IMR-90 (cell line): Measurements from ENCODE around the gene CYP19A1. TPM values are rescaled to one million over a fixed set of nuclear protein-coding genes. Genes with fewer than 3 reads are reported as not detected.

ENCODE experiments used
- ATAC-seq: fragments of 200-7000 bp; cut with Tn5 transposase; 2 replicates; pipeline ENCODE4 v1.9.1; 2020; ENCODE audit warnings: low read depth, mild to moderate bottlenecking, moderate library complexity
- BruUV-seq: library from RNA; stranded (reverse); fragments of 400-500 nt; replicated peaks from 2 replicates; lab custom pipeline; 2021; lab: Mats Ljungman, UMichigan
- CTCF ChIA-PET: fragments of 300-600 bp; formaldehyde crosslinking; extraction: SDS; loops from one replicate; lab custom pipeline; 2021; ENCODE audit warnings: antibody characterized with exemption; lab: Yijun Ruan, JAX
- POLR2A ChIA-PET: fragments of 300-600 bp; sonication (Branson Sonifier 250); formaldehyde crosslinking; loops from one replicate; lab custom pipeline; 2022; ENCODE audit warnings: antibody characterized with exemption; ENCODE audit not compliant: unreplicated experiment; lab: Charles Lee
- DNase-seq: peaks from one replicate; pipeline ENCODE4 v3.0.0; 2013
- H2AFZ ChIP-seq: replicated peaks from 2 replicates; pipeline ENCODE3; 2013; ENCODE audit warnings: low read length, mild to moderate bottlenecking; ENCODE audit not compliant: poor library complexity
- H2AK5ac ChIP-seq: 2 replicates; pipeline ENCODE4 v1.6.1; 2013; ENCODE audit warnings: low read depth, low read length, inconsistent platforms
- H2AK9ac ChIP-seq: replicated peaks from 2 replicates; pipeline ENCODE3; 2013; ENCODE audit warnings: mild to moderate bottlenecking, low read depth, low read length, moderate library complexity; ENCODE audit not compliant: poor library complexity
- H2BK120ac ChIP-seq: 2 replicates; pipeline ENCODE4 v1.6.1; 2013; ENCODE audit warnings: low read depth, low read length, inconsistent platforms
- H2BK15ac ChIP-seq: 3 replicates; pipeline ENCODE4 v1.6.1; 2013; ENCODE audit warnings: low read depth, low read length, inconsistent platforms
- H2BK20ac ChIP-seq: 2 replicates; pipeline ENCODE4 v1.6.1; 2013; ENCODE audit warnings: low read depth, mild to moderate bottlenecking, inconsistent platforms, low read length, moderate library complexity
- H2BK5ac ChIP-seq: 2 replicates; pipeline ENCODE4 v1.6.1; 2013; ENCODE audit warnings: mild to moderate bottlenecking, low read depth, low read length, inconsistent platforms; ENCODE audit not compliant: poor library complexity, severe bottlenecking
- H3K14ac ChIP-seq: replicated peaks from 2 replicates; pipeline ENCODE4 v1.6.1; 2013; ENCODE audit warnings: low read depth, low read length, inconsistent platforms
- H3K18ac ChIP-seq: 2 replicates; pipeline ENCODE4 v1.6.1; 2013; ENCODE audit warnings: low read depth, low read length, control low read depth
- H3K23ac ChIP-seq: 2 replicates; pipeline ENCODE4 v1.6.1; 2013; ENCODE audit warnings: low read depth, low read length, inconsistent platforms
- H3K27ac ChIP-seq: 2 replicates; pipeline ENCODE4 v1.5.1; 2013; ENCODE audit warnings: mild to moderate bottlenecking, control low read depth, low read length; ENCODE audit not compliant: insufficient read depth
- H3K27me3 ChIP-seq: 2 replicates; pipeline ENCODE4 v1.6.1; 2013; ENCODE audit warnings: low read length; ENCODE audit not compliant: control insufficient read depth, insufficient read depth
- H3K36me3 ChIP-seq: 2 replicates; pipeline ENCODE4 v1.6.1; 2013; ENCODE audit warnings: low read length, mixed read lengths; ENCODE audit not compliant: control insufficient read depth, insufficient read depth
- H3K4ac ChIP-seq: 2 replicates; pipeline ENCODE4 v1.6.1; 2013; ENCODE audit warnings: low read depth, low read length, inconsistent platforms
- H3K4me1 ChIP-seq: 2 replicates; pipeline ENCODE4 v1.6.1; 2013; ENCODE audit warnings: low read length, mixed read lengths; ENCODE audit not compliant: control insufficient read depth, insufficient read depth
- H3K4me2 ChIP-seq: 2 replicates; pipeline ENCODE4 v1.6.1; 2013; ENCODE audit warnings: low read depth, mild to moderate bottlenecking, control low read depth, low read length, moderate library complexity
- H3K4me3 ChIP-seq: 2 replicates; pipeline ENCODE4 v1.5.1; 2013; ENCODE audit warnings: low read depth, mild to moderate bottlenecking, control low read depth, low read length, moderate library complexity; ENCODE audit not compliant: insufficient read depth
- H3K56ac ChIP-seq: 2 replicates; pipeline ENCODE4 v1.6.1; 2013; ENCODE audit warnings: low read length, inconsistent platforms; ENCODE audit not compliant: insufficient read depth; ENCODE audit errors: extremely low read depth
- H3K79me1 ChIP-seq, 2 experiments: 2 replicates each; pipeline ENCODE4 v1.6.1; 2013; ENCODE audit warnings: low read length in 2 of 2, inconsistent platforms in 1 of 2, low read depth in 1 of 2
- H3K9ac ChIP-seq: 2 replicates; pipeline ENCODE4 v1.6.1; 2013; ENCODE audit warnings: low read depth, low read length, control low read depth
- H3K9me1 ChIP-seq: 2 replicates; pipeline ENCODE4 v1.6.1; 2013; ENCODE audit warnings: low read length, inconsistent platforms; ENCODE audit not compliant: insufficient read depth
- H3K9me3 ChIP-seq: 2 replicates; pipeline ENCODE4 v1.6.1; 2013; ENCODE audit warnings: low read length; ENCODE audit not compliant: control insufficient read depth, insufficient read depth
- H4K20me1 ChIP-seq: 2 replicates; pipeline ENCODE4 v1.6.1; 2013; ENCODE audit warnings: low read length, inconsistent platforms; ENCODE audit not compliant: insufficient read depth
- H4K5ac ChIP-seq: 2 replicates; pipeline ENCODE4 v1.6.1; 2013; ENCODE audit warnings: mild to moderate bottlenecking, low read depth, low read length, control low read depth
- H4K8ac ChIP-seq, 2 experiments: 2 replicates each; pipeline ENCODE4 v1.6.1; 2013; ENCODE audit warnings: low read depth in 2 of 2, low read length in 2 of 2, control low read depth in 1 of 2, inconsistent platforms in 1 of 2
- H4K91ac ChIP-seq: 2 replicates; pipeline ENCODE4 v1.6.1; 2013; ENCODE audit warnings: low read depth, low read length, inconsistent platforms; ENCODE audit not compliant: insufficient read depth
- BHLHE40 ChIP-seq: fragments of 150-350 bp; IDR thresholded peaks from 2 replicates; pipeline ENCODE4 v1.6.1; 2016; ENCODE audit warnings: mild to moderate bottlenecking, low read depth, low read length
- CEBPB ChIP-seq: IDR thresholded peaks from 2 replicates; pipeline ENCODE4 v1.6.1; 2012; ENCODE audit warnings: low read depth, low read length, improper control_type of control experiment
- CHD1 ChIP-seq: IDR thresholded peaks from 2 replicates; pipeline ENCODE4 v1.6.1; 2012; ENCODE audit warnings: low read depth, low read length, improper control_type of control experiment
- ELK1 ChIP-seq: fragments of 150-350 bp; IDR thresholded peaks from 2 replicates; pipeline ENCODE4 v1.6.1; 2016; ENCODE audit warnings: low read depth, mild to moderate bottlenecking, low read length, moderate library complexity, borderline replicate concordance
- FOS ChIP-seq: fragments of 150-350 bp; IDR thresholded peaks from 2 replicates; pipeline ENCODE4 v1.6.1; 2016; ENCODE audit warnings: low read depth, low read length
- MAFK ChIP-seq: IDR thresholded peaks from 2 replicates; pipeline ENCODE4 v1.6.1; 2012; ENCODE audit warnings: low read depth, low read length, improper control_type of control experiment
- MAZ ChIP-seq: IDR thresholded peaks from 2 replicates; pipeline ENCODE4 v1.6.1; 2012; ENCODE audit warnings: low read depth, mild to moderate bottlenecking, low read length, improper control_type of control experiment, moderate library complexity, borderline replicate concordance
- MXI1 ChIP-seq: IDR thresholded peaks from 2 replicates; pipeline ENCODE4 v1.6.1; 2012; ENCODE audit warnings: low read depth, mild to moderate bottlenecking, low read length, moderate library complexity, borderline replicate concordance
- NFE2L2 ChIP-seq: fragments of 150-350 bp; IDR thresholded peaks from 2 replicates; pipeline ENCODE4 v1.6.1; 2016; ENCODE audit warnings: low read depth, mild to moderate bottlenecking, low read length
- POLR2A ChIP-seq: IDR thresholded peaks from 2 replicates; pipeline ENCODE4 v1.6.1; 2012; ENCODE audit warnings: mild to moderate bottlenecking, low read depth, low read length
- RAD21 ChIP-seq: IDR thresholded peaks from 2 replicates; pipeline ENCODE4 v1.6.1; 2012; ENCODE audit warnings: low read length, improper control_type of control experiment
- RCOR1 ChIP-seq: IDR thresholded peaks from 2 replicates; pipeline ENCODE4 v1.6.1; 2012; ENCODE audit warnings: mild to moderate bottlenecking, low read length, improper control_type of control experiment; ENCODE audit not compliant: insufficient replicate concordance
- RFX5 ChIP-seq: IDR thresholded peaks from 2 replicates; pipeline ENCODE4 v1.8.0; 2012; ENCODE audit warnings: low read depth, mild to moderate bottlenecking, low read length, moderate library complexity
- SMC3 ChIP-seq: fragments of 150-350 bp; IDR thresholded peaks from 2 replicates; pipeline ENCODE4 v1.6.1; 2016; ENCODE audit warnings: low read depth, mild to moderate bottlenecking, antibody characterized with exemption, low read length, moderate library complexity
- WGBS, 2 experiments: methylation state at CpG; one replicate each; pipeline versions ENCODE4 v1.1.5 to v1.1.7; 2013; ENCODE audit warnings: missing lambda C conversion rate in 2 of 2; ENCODE audit not compliant: insufficient read length in 1 of 2; ENCODE audit errors: extremely low coverage in 2 of 2; 5-methylcytosine and 5-hydroxymethylcytosine counted together
- dilution Hi-C: fragments of 300-500 bp; cut with HindIII; formaldehyde crosslinking; loops from one replicate; pipeline ENCODE4 v1.14.3; 2018; ENCODE audit warnings: low sequenced_read_pairs; ENCODE audit not compliant: unreplicated experiment
- in situ Hi-C: fragments of 300-500 bp; cut with MboI; formaldehyde crosslinking; loops from 3 replicates; pipeline ENCODE4 v1.14.3; 2019; ENCODE audit warnings: low sequenced_read_pairs, inconsistent platforms, mixed read lengths
- intact Hi-C: fragments of 100-400 bp; cut with micrococcal nuclease; formaldehyde crosslinking; loops from 2 replicates; pipeline ENCODE4 v1.10.0; 2022
- polyA plus RNA-seq, 3 experiments: library from polyadenylated mRNA; depleted of rRNA; stranded (reverse); fragments of >200 nt; gene quantifications; 2 replicates each; pipeline ENCODE4 v1.2.3, GENCODE V29; 2012; ENCODE audit warnings: low replicate concordance in 1 of 3
- total RNA-seq: library from RNA; depleted of rRNA; stranded (reverse); fragments of >200 nt; gene quantifications from 2 replicates; pipeline ENCODE4 v1.2.3, GENCODE V29; 2012
- TF ChIP-seq, protein P1 (sequence below): fragments of 150-350 bp; IDR thresholded peaks from 2 replicates; pipeline ENCODE4 v1.6.1; 2017; ENCODE audit warnings: mild to moderate bottlenecking, antibody characterized with exemption, low read length, low read depth

The CYP19A1 gene
- total and polyA plus RNA-seq, 2 of the 4 experiments (the other 2 are of a cell fraction): not detected

- H3K4me1 ChIP-seq: no peaks in the 10 kb centered on the region
- ATAC-seq: no peak
- POLR2A ChIA-PET: no interaction called here
- no peak overlapping the region for H3K4me3 ChIP-seq
- CTCF ChIA-PET: interaction anchor here (0.7 kb wide), 1 partner anchor 14 kb away, joined by 6 read pairs; no protein-coding TSS in a partner anchor
- no peak overlapping the region for H2BK5ac ChIP-seq
- H3K27ac ChIP-seq: no peak overlapping the region
- no peak overlapping the region for H2AFZ ChIP-seq
- no peak overlapping the region for H3K4ac ChIP-seq
- H3K9me1 ChIP-seq: no peaks in the 10 kb centered on the region
- H2BK20ac ChIP-seq: no peak overlapping the region
- no peak overlapping the region for H3K56ac ChIP-seq
- 97% methylated on average over 6 of the region's 14 CpGs; no CpG with 5 or more reads in 1 of the 2 experiments for WGBS, 2 experiments
- H3K23ac ChIP-seq: no peak overlapping the region
- no peak overlapping the region for H4K8ac ChIP-seq
- intact Hi-C loops: loop anchor here (10.0 kb wide), 1 partner anchor 260 kb away; no protein-coding TSS in a partner anchor
- no peak overlapping the region for H3K14ac ChIP-seq
- BruUV-seq: no TSS peak
- dilution Hi-C loops: no loop called here
- no peaks in the 10 kb centered on the region for H3K79me1 ChIP-seq
- no peak for DNase-seq
- H3K4me2 ChIP-seq: no peak overlapping the region
- H2AK9ac ChIP-seq: no peak overlapping the region
- no peak overlapping the region for H3K9ac ChIP-seq
- H2BK120ac ChIP-seq: no peak overlapping the region
- no peak overlapping the region for H3K18ac ChIP-seq
- H3K36me3 ChIP-seq: no peaks in the 10 kb centered on the region
- no peak overlapping the region for H2BK15ac ChIP-seq
- in situ Hi-C loops: no loop called here
- H4K91ac ChIP-seq: no peak overlapping the region
- no peaks in the 10 kb centered on the region for H4K20me1 ChIP-seq
- H3K9me3 ChIP-seq: no peaks in the 10 kb centered on the region
- no peak overlapping the region for H4K5ac ChIP-seq
- H2AK5ac ChIP-seq: no peak overlapping the region
- peaks cover 28% of the 10 kb centered on the region for H3K27me3 ChIP-seq
- TF ChIP-seq ELK1 (no peak), SMC3 (no peak), MAZ (no peak), RFX5 (no peak), BHLHE40 (no peak), NFE2L2 (no peak), MAFK (no peak), RCOR1 (no peak), FOS (no peak), CEBPB (no peak), RAD21 (no peak), MXI1 (no peak), POLR2A (no peak), CHD1 (no peak)
- TF ChIP-seq, protein P1, sequence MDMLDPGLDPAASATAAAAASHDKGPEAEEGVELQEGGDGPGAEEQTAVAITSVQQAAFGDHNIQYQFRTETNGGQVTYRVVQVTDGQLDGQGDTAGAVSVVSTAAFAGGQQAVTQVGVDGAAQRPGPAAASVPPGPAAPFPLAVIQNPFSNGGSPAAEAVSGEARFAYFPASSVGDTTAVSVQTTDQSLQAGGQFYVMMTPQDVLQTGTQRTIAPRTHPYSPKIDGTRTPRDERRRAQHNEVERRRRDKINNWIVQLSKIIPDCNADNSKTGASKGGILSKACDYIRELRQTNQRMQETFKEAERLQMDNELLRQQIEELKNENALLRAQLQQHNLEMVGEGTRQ: no peak
Measured at GRCh38 chr15:51234176-51234927, 104.0 kb downstream of the CYP19A1 start.
